HepG2 (cell line): ENCODE results near the gene WDR43.

Source experiments
- ATF3 ChIP-seq: sonication (generic); formaldehyde crosslinking; IDR thresholded peaks from 2 replicates; pipeline ENCODE4 v1.4.0; 2020; ENCODE audit warnings: missing genetic modification reagents
- HNF4G ChIP-seq, 2 experiments: sonication (generic) in 1 of 2; formaldehyde crosslinking in 1 of 2; IDR thresholded peaks; 2 replicates each; pipeline versions ENCODE4 v1.4.0 to v1.6.1; 2011 to 2020; ENCODE audit warnings: borderline replicate concordance in 2 of 2, low read depth in 2 of 2, mild to moderate bottlenecking in 2 of 2, low read length in 1 of 2, missing genetic modification reagents in 1 of 2, moderate library complexity in 1 of 2
- PATZ1 ChIP-seq: sonication (generic); formaldehyde crosslinking; IDR thresholded peaks from 2 replicates; pipeline ENCODE4 v1.4.0; 2020; ENCODE audit warnings: missing genetic modification reagents
- STAT5B ChIP-seq: sonication (generic); formaldehyde crosslinking; IDR thresholded peaks from 2 replicates; pipeline ENCODE4 v1.4.0; 2020; ENCODE audit warnings: missing genetic modification reagents
- TCF7L2 ChIP-seq: IDR thresholded peaks from 2 replicates; pipeline ENCODE4 v1.6.1; 2011; ENCODE audit warnings: mild to moderate bottlenecking, low read depth, low read length, moderate library complexity
- ZBTB33 ChIP-seq: sonication (generic); formaldehyde crosslinking; IDR thresholded peaks from 2 replicates; pipeline ENCODE4 v1.4.0; 2020; ENCODE audit warnings: missing genetic modification reagents
- ZNF724P ChIP-seq: sonication (generic); formaldehyde crosslinking; IDR thresholded peaks from 2 replicates; pipeline ENCODE4 v1.8.0; 2022; ENCODE audit warnings: missing genetic modification reagents, borderline replicate concordance
- ZNF816 ChIP-seq: sonication (generic); formaldehyde crosslinking; IDR thresholded peaks from 2 replicates; pipeline ENCODE4 v1.8.0; 2022; ENCODE audit warnings: missing genetic modification reagents, mild to moderate bottlenecking, borderline replicate concordance

GRCh38 chr2:28895189-28895893 is 874 bp downstream of the WDR43 start:
- TF ChIP-seq ATF3 (CRISPR knock-in tag) = no peak
- TF ChIP-seq PATZ1 = peak; percentile 61
- TF ChIP-seq ZNF724P = no peak
- TF ChIP-seq ZNF816 (CRISPR knock-in tag) = peak; percentile 79; the same call in 1 of the 2 replicates
- TF ChIP-seq ZBTB33 = no peak
- no peak for TF ChIP-seq HNF4G (IDR thresholded peaks at IDR 0.05; ENCODE audit: borderline replicate concordance, low read depth, low read length)
- TF ChIP-seq HNF4G (CRISPR knock-in tag; IDR thresholded peaks at IDR 0.05; ENCODE audit: borderline replicate concordance, low read depth) = no peak
- TF ChIP-seq TCF7L2 = no peak
- TF ChIP-seq STAT5B = no peak
